Caco-2 (cell line): Measurements from ENCODE around the gene LRP5. TPM values are rescaled to one million over a fixed set of nuclear protein-coding genes. Genes with fewer than 3 reads are reported as not detected.

Source experiments
- BruUV-seq: library from RNA; stranded (reverse); fragments of 400-500 nt; replicated peaks from 2 replicates; lab custom pipeline; 2021; lab: Mats Ljungman, UMichigan
- CTCF ChIA-PET: fragments of 300-600 bp; sonication (Branson Sonifier 250); formaldehyde crosslinking; loops from one replicate; lab custom pipeline; 2022; ENCODE audit warnings: antibody characterized with exemption; lab: Charles Lee
- POLR2A ChIA-PET: fragments of 300-600 bp; sonication (Branson Sonifier 250); formaldehyde crosslinking; loops from one replicate; lab custom pipeline; 2022; ENCODE audit warnings: antibody characterized with exemption; lab: Charles Lee
- DNase-seq, 2 experiments: peaks; one replicate each; pipeline versions ENCODE4 v3.0.0 to v3.0.0-alpha.2; 2020 to 2022
- H3K27me3 ChIP-seq: replicated peaks from 2 replicates; pipeline ENCODE4 v1.6.0; 2011; ENCODE audit warnings: low read length; ENCODE audit not compliant: control insufficient read depth, insufficient read depth
- H3K36me3 ChIP-seq: 2 replicates; pipeline ENCODE4 v1.5.1; 2011; ENCODE audit warnings: low read length; ENCODE audit not compliant: control insufficient read depth, insufficient read depth
- H3K4me1 ChIP-seq: fragments of 250-450 bp; sonication (Bioruptor Pico); 2 replicates; pipeline ENCODE4 v1.5.1; 2020; ENCODE audit warnings: mild to moderate bottlenecking
- H3K4me3 ChIP-seq: 2 replicates; pipeline ENCODE4 v1.5.1; 2011; ENCODE audit warnings: low read depth, mild to moderate bottlenecking, control low read depth, low read length
- H3K9me3 ChIP-seq: fragments of 250-450 bp; sonication (Bioruptor Pico); 2 replicates; pipeline ENCODE4 v1.5.1; 2020; ENCODE audit warnings: mild to moderate bottlenecking, moderate library complexity
- H3K27ac Mint-ChIP-seq: one replicate; pipeline ENCODE4 v1.8.0; 2022; ENCODE audit warnings: mixed read lengths; ENCODE audit not compliant: unreplicated experiment
- H3K27me3 Mint-ChIP-seq: one replicate; pipeline ENCODE4 v1.8.0; 2022; ENCODE audit warnings: mixed read lengths; ENCODE audit not compliant: insufficient read depth, unreplicated experiment
- H3K36me3 Mint-ChIP-seq: one replicate; pipeline ENCODE4 v1.8.0; 2022; ENCODE audit warnings: mild to moderate bottlenecking, mixed read lengths; ENCODE audit not compliant: insufficient read depth, unreplicated experiment
- H3K4me1 Mint-ChIP-seq: one replicate; pipeline ENCODE4 v1.8.0; 2022; ENCODE audit warnings: low read depth, mixed read lengths; ENCODE audit not compliant: unreplicated experiment
- H3K4me3 Mint-ChIP-seq: one replicate; pipeline ENCODE4 v1.8.0; 2022; ENCODE audit warnings: mild to moderate bottlenecking, moderate library complexity, mixed read lengths; ENCODE audit not compliant: unreplicated experiment
- H3K9me3 Mint-ChIP-seq: one replicate; pipeline ENCODE4 v1.8.0; 2022; ENCODE audit warnings: mixed read lengths; ENCODE audit not compliant: unreplicated experiment
- CTCF ChIP-seq, 2 experiments: fragments of 200-600 bp in 1 of 2; IDR thresholded peaks; 1 replicate in 1 of 2; 2 replicates in 1 of 2; pipeline versions ENCODE4 v1.5.1 to v1.8.0; 2011 to 2022; ENCODE audit warnings: antibody characterized with exemption in 1 of 2, control low read depth in 1 of 2, inconsistent platforms in 1 of 2, low read depth in 1 of 2, low read length in 1 of 2, mild to moderate bottlenecking in 1 of 2, moderate library complexity in 1 of 2; ENCODE audit not compliant: insufficient read depth in 1 of 2, severe bottlenecking in 1 of 2, unreplicated experiment in 1 of 2
- intact Hi-C: fragments of 100-400 bp; cut with micrococcal nuclease; formaldehyde crosslinking; loops from one replicate; pipeline ENCODE4 v1.10.0; 2022; ENCODE audit not compliant: unreplicated experiment
- total RNA-seq: library from RNA; stranded (reverse); gene quantifications from 2 replicates; pipeline ENCODE4 v1.2.3, GENCODE V29; 2022

LRP5 gene
- total RNA-seq, 1 experiment from 2014 or later, result 94.3 TPM

- no peaks in the 10 kb centered on the region for H3K27me3 Mint-ChIP-seq
- H3K36me3 Mint-ChIP-seq, result peaks cover 55% of the 10 kb centered on the region
- no peak overlapping the region for H3K4me3 Mint-ChIP-seq
- H3K27me3 ChIP-seq, result no peaks in the 10 kb centered on the region
- H3K4me3 ChIP-seq, result no peak overlapping the region
- H3K4me1 ChIP-seq, result no peaks in the 10 kb centered on the region
- intact Hi-C loops, result no loop called here
- TF ChIP-seq CTCF (IDR thresholded peaks at IDR 0.05; ENCODE audit: insufficient read depth in 1 of 2, low read depth in 1 of 2, low read length in 1 of 2, severe bottlenecking in 1 of 2, unreplicated experiment in 1 of 2), result no peak
- ChIA-PET POLR2A (no interaction called here), CTCF (no interaction called here)
- H3K36me3 ChIP-seq, result peaks cover 17% of the 10 kb centered on the region
- H3K4me1 Mint-ChIP-seq, result no peaks in the 10 kb centered on the region
- no peaks in the 10 kb centered on the region for H3K9me3 ChIP-seq
- BruUV-seq, result no TSS peak
- H3K27ac Mint-ChIP-seq, result no peak overlapping the region
- DNase-seq, result no peak
- no peaks in the 10 kb centered on the region for H3K9me3 Mint-ChIP-seq
These were observed 126.4 kb downstream of the LRP5 start for GRCh38 chr11:68438658-68439259.

DNA sequence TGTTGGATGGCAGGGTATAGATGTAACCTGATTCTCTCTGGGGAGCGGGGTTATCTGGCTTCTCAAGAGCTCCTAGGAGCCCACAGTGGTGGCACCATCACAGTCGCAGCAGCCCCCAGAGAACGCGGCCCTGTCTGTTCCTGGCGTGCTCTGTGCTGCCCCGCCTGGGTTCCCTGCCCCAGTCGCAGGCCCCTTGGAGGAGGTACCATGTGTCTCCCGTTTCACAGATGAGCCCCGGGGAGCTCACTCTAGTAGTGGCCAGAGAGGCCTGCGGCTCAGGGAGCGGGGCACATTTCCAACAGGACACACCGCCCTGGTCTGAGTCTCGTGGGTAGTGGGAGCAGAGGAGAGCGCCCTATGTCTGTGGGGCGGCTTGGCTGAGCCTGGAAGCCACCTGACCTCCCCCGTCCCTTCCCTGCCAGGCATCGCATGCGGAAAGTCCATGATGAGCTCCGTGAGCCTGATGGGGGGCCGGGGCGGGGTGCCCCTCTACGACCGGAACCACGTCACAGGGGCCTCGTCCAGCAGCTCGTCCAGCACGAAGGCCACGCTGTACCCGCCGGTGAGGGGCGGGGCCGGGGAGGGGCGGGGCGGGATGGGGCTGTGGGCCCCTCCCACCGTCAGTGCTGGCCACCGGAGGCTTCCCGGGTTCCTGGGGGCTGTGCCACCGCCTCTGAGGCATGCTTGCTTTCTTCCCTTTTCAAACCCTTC is 127.1 kb downstream of the LRP5 start:
- TF ChIP-seq CTCF (IDR thresholded peaks at IDR 0.05; ENCODE audit: insufficient read depth in 1 of 2, low read depth in 1 of 2, low read length in 1 of 2, severe bottlenecking in 1 of 2, unreplicated experiment in 1 of 2), result no peak
- H3K36me3 ChIP-seq, result peaks cover 14% of the 10 kb centered on the region
- CTCF ChIA-PET, result no interaction called here
- Mint-ChIP-seq H3K9me3 (no peaks in the 10 kb centered on the region), H3K4me1 (no peaks in the 10 kb centered on the region), H3K4me3 (no peak overlapping the region), H3K27me3 (no peaks in the 10 kb centered on the region), H3K36me3 (peaks cover 60% of the 10 kb centered on the region), H3K27ac (peak overlapping the region; percentile 12)
- H3K4me3 ChIP-seq, result no peak overlapping the region
- H3K27me3 ChIP-seq, result no peaks in the 10 kb centered on the region
- POLR2A ChIA-PET, result no interaction called here
- intact Hi-C loops, result no loop called here
- no TSS peak for BruUV-seq
- no peaks in the 10 kb centered on the region for H3K9me3 ChIP-seq
- no peaks in the 10 kb centered on the region for H3K4me1 ChIP-seq
- DNase-seq, result no peak

DNA sequence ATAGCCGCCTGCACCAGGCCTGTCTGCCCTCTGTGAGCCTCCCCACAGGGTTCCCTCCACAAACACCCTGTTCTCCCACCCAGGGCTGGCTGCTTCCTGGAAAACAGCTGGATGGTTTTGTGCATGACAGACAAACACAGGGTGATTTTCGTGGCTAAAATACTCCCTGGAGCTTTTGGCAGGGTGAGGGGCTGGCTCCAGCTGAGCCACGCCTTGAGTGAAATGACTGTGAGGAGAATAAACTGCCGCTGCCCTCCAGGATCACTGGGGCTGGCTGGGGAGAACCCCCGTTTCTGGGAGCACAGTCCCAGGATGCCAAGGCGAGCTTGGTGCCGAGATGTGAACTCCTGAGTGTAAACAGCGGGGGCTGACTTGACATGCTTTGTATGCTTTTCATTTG is 127.8 kb downstream of the LRP5 start:
- BruUV-seq, result no TSS peak
- H3K27me3 ChIP-seq, result no peaks in the 10 kb centered on the region
- Mint-ChIP-seq H3K9me3 (no peaks in the 10 kb centered on the region), H3K27me3 (no peaks in the 10 kb centered on the region), H3K27ac (peak overlapping the region; percentile 12), H3K4me3 (no peak overlapping the region), H3K4me1 (no peaks in the 10 kb centered on the region), H3K36me3 (peaks cover 66% of the 10 kb centered on the region)
- POLR2A ChIA-PET, result no interaction called here
- H3K36me3 ChIP-seq, result peaks cover 12% of the 10 kb centered on the region
- no peak for TF ChIP-seq CTCF (IDR thresholded peaks at IDR 0.05; ENCODE audit: insufficient read depth in 1 of 2, low read depth in 1 of 2, low read length in 1 of 2, severe bottlenecking in 1 of 2, unreplicated experiment in 1 of 2)
- intact Hi-C loops, result no loop called here
- no peak for DNase-seq
- CTCF ChIA-PET, result interaction anchor here (0.6 kb wide), 1 partner anchor 105 kb away, joined by 4 read pairs; no protein-coding TSS in a partner anchor
- no peak overlapping the region for H3K4me3 ChIP-seq
- H3K9me3 ChIP-seq, result no peaks in the 10 kb centered on the region
- no peaks in the 10 kb centered on the region for H3K4me1 ChIP-seq
